GM19193 (cell line): ENCODE data around the gene ZNF609.

Source experiments
- POLR2A ChIP-seq: IDR thresholded peaks from 4 replicates; pipeline ENCODE4 v1.6.1; 2011; ENCODE audit not compliant: insufficient read depth, insufficient read length; ENCODE audit errors: extremely low read depth

ZNF609 gene

GRCh38 chr15:64548235-64548634 is 87.9 kb downstream of the ZNF609 start:
- no peak for TF ChIP-seq POLR2A

GRCh38 chr15:64549860-64550259 is 89.5 kb downstream of the ZNF609 start:
- no peak for TF ChIP-seq POLR2A

- no peak for TF ChIP-seq POLR2A
Observed at GRCh38 chr15:64552281-64552948, 92.0 kb downstream of the ZNF609 start.

- no peak for TF ChIP-seq POLR2A
Observed at GRCh38 chr15:64558460-64559179, 98.2 kb downstream of the ZNF609 start.

GRCh38 chr15:64559243-64559642 is 98.9 kb downstream of the ZNF609 start:
- no peak for TF ChIP-seq POLR2A

GRCh38 chr15:64560501-64560900 is 100.1 kb downstream of the ZNF609 start:
- no peak for TF ChIP-seq POLR2A

GRCh38 chr15:64560998-64561397 is 100.6 kb downstream of the ZNF609 start:
- TF ChIP-seq POLR2A = no peak

- no peak for TF ChIP-seq POLR2A
Observed at GRCh38 chr15:64562003-64562640, 101.7 kb downstream of the ZNF609 start.

- TF ChIP-seq POLR2A = no peak
Observed at GRCh38 chr15:64566102-64566501, 105.7 kb downstream of the ZNF609 start.

- no peak for TF ChIP-seq POLR2A
Observed at GRCh38 chr15:64566629-64567427, 106.5 kb downstream of the ZNF609 start.

GRCh38 chr15:64568765-64569164 is 108.4 kb downstream of the ZNF609 start:
- TF ChIP-seq POLR2A = no peak

GRCh38 chr15:64571857-64572291 is 111.5 kb downstream of the ZNF609 start:
- no peak for TF ChIP-seq POLR2A

GRCh38 chr15:64572856-64573255 is 112.5 kb downstream of the ZNF609 start:
- TF ChIP-seq POLR2A = no peak

- no peak for TF ChIP-seq POLR2A
Observed at GRCh38 chr15:64574301-64575017, 114.1 kb downstream of the ZNF609 start.
